ENCODE results near the gene AACS.

- TF ChIP-seq CTCF (IDR thresholded peaks at IDR 0.05), result no peak
- TF ChIP-seq ESRRA (CRISPR knock-in tag; IDR thresholded peaks at IDR 0.05; ENCODE audit: borderline replicate concordance), result no peak
- TF ChIP-seq ATF3 (CRISPR knock-in tag; conservative IDR thresholded peaks at IDR 0.05), result no peak
- no peak for TF ChIP-seq USF1 (CRISPR knock-in tag; IDR thresholded peaks at IDR 0.05)
- TF ChIP-seq STAT6 (CRISPR knock-in tag; conservative IDR thresholded peaks at IDR 0.05; ENCODE audit: low read depth), result no peak
- no peak for TF ChIP-seq ATF6 (CRISPR knock-in tag; IDR thresholded peaks at IDR 0.05)
- no peak for TF ChIP-seq KAT7 (CRISPR knock-in tag; IDR thresholded peaks at IDR 0.05; ENCODE audit: borderline replicate concordance)
- TF ChIP-seq ZNF263 (CRISPR knock-in tag; IDR thresholded peaks at IDR 0.05; ENCODE audit: low read depth), result no peak
- TF ChIP-seq MXD4 (CRISPR knock-in tag; IDR thresholded peaks at IDR 0.05; ENCODE audit: borderline replicate concordance), result no peak
- TF ChIP-seq FOXK1 (CRISPR knock-in tag; IDR thresholded peaks at IDR 0.05), result no peak
- TF ChIP-seq SMAD3 (CRISPR knock-in tag; IDR thresholded peaks at IDR 0.05; ENCODE audit: borderline replicate concordance), result no peak
These were observed 44.1 kb upstream of the AACS start for GRCh38 chr12:125021096-125021495.

All from WTC11 (cell line).